B cell (primary cell): ENCODE results near the gene ASTN2. TPM values are rescaled to one million over a fixed set of nuclear protein-coding genes. Genes with fewer than 3 reads are reported as not detected.

Experiments
- ATAC-seq: fragments of 200-7000 bp; cut with Tn5 transposase; one replicate; pipeline ENCODE4 v1.10.0; 2021; ENCODE audit warnings: low read depth, mild to moderate bottlenecking, moderate number of reproducible peaks, moderate library complexity
- CTCF ChIA-PET: fragments of 350-600 bp; sonication (Branson Sonifier 250); formaldehyde crosslinking; loops from one replicate; lab custom pipeline; 2021; ENCODE audit warnings: antibody characterized with exemption, inconsistent platforms; lab: Charles Lee
- POLR2A ChIA-PET: fragments of 350-600 bp; sonication (Branson Sonifier 250); formaldehyde crosslinking; loops from one replicate; lab custom pipeline; 2021; ENCODE audit warnings: antibody characterized with exemption; lab: Charles Lee
- DNase-seq: peaks from one replicate; pipeline ENCODE4 v3.0.0; 2013
- H2AFZ ChIP-seq: 2 replicates; pipeline ENCODE4 v1.6.1; 2012; ENCODE audit warnings: mild to moderate bottlenecking, low read depth, low read length; ENCODE audit not compliant: insufficient read depth, poor library complexity, severe bottlenecking
- H3K27ac ChIP-seq, 2 donors: 1 replicate in 1 of 2; 2 replicates in 1 of 2; pipeline ENCODE4 v1.5.1; 2012 to 2013; ENCODE audit warnings: low read length in 2 of 2, mild to moderate bottlenecking in 2 of 2, moderate library complexity in 1 of 2
- H3K27me3 ChIP-seq, 4 experiments: fragments of 200-600 bp in 1 of 4; sonication (generic) in 1 of 4; replicated peaks in 1 of 4; 1 replicate in 2 of 4; 2 replicates in 2 of 4; pipeline versions ENCODE4 v1.6.1 to v1.7.0; 2013 to 2016; ENCODE audit warnings: low read length in 3 of 4, mild to moderate bottlenecking in 2 of 4, mixed read lengths in 1 of 4, moderate library complexity in 1 of 4; ENCODE audit not compliant: insufficient read depth in 4 of 4, control insufficient read depth in 3 of 4; ENCODE audit errors: control extremely low read depth in 1 of 4
- H3K36me3 ChIP-seq, 2 experiments: replicated peaks in 1 of 2; 1 replicate in 1 of 2; 2 replicates in 1 of 2; pipeline versions ENCODE4 v1.6.1 to v1.7.1; 2013; ENCODE audit warnings: low read length in 1 of 2; ENCODE audit not compliant: insufficient read depth in 2 of 2, control insufficient read depth in 1 of 2; ENCODE audit errors: control extremely low read depth in 1 of 2, extremely low read depth in 1 of 2
- H3K4me1 ChIP-seq, 2 donors: fragments of 200-600 bp in 1 of 2; sonication (generic) in 1 of 2; 1 replicate in 1 of 2; 2 replicates in 1 of 2; pipeline versions ENCODE4 v1.5.1 to v1.6.1; 2013 to 2017; ENCODE audit warnings: low read length in 2 of 2; ENCODE audit not compliant: control insufficient read depth in 2 of 2, insufficient read depth in 2 of 2
- H3K4me2 ChIP-seq: replicated peaks from 2 replicates; pipeline ENCODE3; 2012; ENCODE audit warnings: mild to moderate bottlenecking, low read depth, low read length; ENCODE audit not compliant: poor library complexity, severe bottlenecking
- H3K4me3 ChIP-seq, 5 experiments: fragments of 200-600 bp in 1 of 5; sonication (generic) in 1 of 5; 1 replicate in 3 of 5; 2 replicates in 2 of 5; pipeline versions ENCODE4 v1.5.1 to v1.7.0; 2011 to 2016; ENCODE audit warnings: low read length in 4 of 5, mild to moderate bottlenecking in 4 of 5, low read depth in 2 of 5, control low read depth in 1 of 5, moderate library complexity in 1 of 5; ENCODE audit not compliant: insufficient read depth in 1 of 5; ENCODE audit errors: control extremely low read depth in 1 of 5, extremely low read depth in 1 of 5
- H3K79me2 ChIP-seq: fragments of 200-600 bp; sonication (generic); one replicate; pipeline ENCODE4 v1.6.0; 2016; ENCODE audit warnings: low read length; ENCODE audit not compliant: control insufficient read depth, insufficient read depth
- H3K9ac ChIP-seq: fragments of 200-600 bp; sonication (generic); 2 replicates; pipeline ENCODE4 v1.6.1; 2017; ENCODE audit warnings: mild to moderate bottlenecking, low read length, moderate library complexity
- H3K9me3 ChIP-seq, 3 donors: one replicate each; pipeline versions ENCODE4 v1.6.1 to v1.7.1; 2013; ENCODE audit warnings: low read length in 2 of 3; ENCODE audit not compliant: control insufficient read depth in 2 of 3, insufficient read depth in 1 of 3; ENCODE audit errors: control extremely low read depth in 1 of 3
- H4K20me1 ChIP-seq: 2 replicates; pipeline ENCODE4 v1.6.0; 2012; ENCODE audit warnings: mild to moderate bottlenecking, low read length; ENCODE audit not compliant: insufficient read depth, control insufficient read depth, poor library complexity, severe bottlenecking
- H3K27ac Mint-ChIP-seq: one replicate; pipeline ENCODE4 v1.8.0; 2021; ENCODE audit warnings: mixed read lengths
- H3K27me3 Mint-ChIP-seq: one replicate; pipeline ENCODE4 v1.8.0; 2021; ENCODE audit warnings: mixed read lengths
- H3K4me1 Mint-ChIP-seq: one replicate; pipeline ENCODE4 v1.8.0; 2021; ENCODE audit warnings: mixed read lengths
- H3K4me3 Mint-ChIP-seq: one replicate; pipeline ENCODE4 v1.8.0; 2021; ENCODE audit warnings: mixed read lengths
- H3K9me3 Mint-ChIP-seq: one replicate; pipeline ENCODE4 v1.8.0; 2022; ENCODE audit warnings: mixed read lengths; ENCODE audit not compliant: insufficient read depth
- CTCF ChIP-seq: fragments of 200-600 bp; IDR thresholded peaks from one replicate; pipeline ENCODE4 v1.8.0; 2022; ENCODE audit warnings: antibody characterized with exemption, mild to moderate bottlenecking
- EZH2 ChIP-seq: IDR thresholded peaks from 2 replicates; pipeline ENCODE4 v1.6.1; 2012; ENCODE audit warnings: borderline replicate concordance, low read depth, mild to moderate bottlenecking, moderate library complexity, low read length; ENCODE audit not compliant: insufficient read depth, poor library complexity, severe bottlenecking
- WGBS: methylation state at CpG from one replicate; pipeline ENCODE4 v1.1.5; 2013; ENCODE audit warnings: missing lambda C conversion rate; ENCODE audit not compliant: insufficient coverage; 5-methylcytosine and 5-hydroxymethylcytosine counted together
- intact Hi-C: fragments of 100-400 bp; cut with micrococcal nuclease; formaldehyde crosslinking; loops from one replicate; pipeline ENCODE4 v1.10.0; 2022
- polyA plus RNA-seq: library from polyadenylated mRNA; depleted of rRNA; stranded (reverse); fragments of >200 nt; gene quantifications from 2 replicates; pipeline ENCODE4 v1.2.3, GENCODE V29; 2012
- total RNA-seq, 2 donors: library from RNA; stranded (reverse); fragments of 120-200 nt in 1 of 2; gene quantifications; 1 replicate in 1 of 2; 2 replicates in 1 of 2; pipeline versions ENCODE4 v1.2.3 to v1.2.4, GENCODE V29; 2013 to 2022

ASTN2 gene
- total and polyA plus RNA-seq, 2 donors (not counting 1 experiment from before 2014, with no cell fraction given) = 1.2 to 3.6 TPM

- no peak for ATAC-seq
- CTCF ChIA-PET = no interaction called here
- no peak for TF ChIP-seq EZH2
- no peak for TF ChIP-seq CTCF
- no peak for DNase-seq
- Histone ChIP-seq H3K27me3 (no peaks in the 10 kb centered on the region), H3K79me2 (no peaks in the 10 kb centered on the region), H4K20me1 (no peaks in the 10 kb centered on the region), H3K9ac (no peak overlapping the region), H3K4me2 (no peak overlapping the region), H3K36me3 (no peaks in the 10 kb centered on the region), H3K27ac (no peak overlapping the region), H3K9me3 (no peaks in the 10 kb centered on the region), H3K4me1 (no peaks in the 10 kb centered on the region), H2AFZ (no peak overlapping the region), H3K4me3 (no peak overlapping the region)
- WGBS = 91% methylated on average over 1 of the region's 2 CpGs
- Mint-ChIP-seq H3K4me3 (no peak overlapping the region), H3K27ac (no peak overlapping the region), H3K27me3 (no peaks in the 10 kb centered on the region), H3K4me1 (no peaks in the 10 kb centered on the region), H3K9me3 (no peaks in the 10 kb centered on the region)
- POLR2A ChIA-PET = no interaction called here
- intact Hi-C loops = no loop called here
Observed at GRCh38 chr9:116644091-116644688, 770.7 kb downstream of the ASTN2 start.

DNA sequence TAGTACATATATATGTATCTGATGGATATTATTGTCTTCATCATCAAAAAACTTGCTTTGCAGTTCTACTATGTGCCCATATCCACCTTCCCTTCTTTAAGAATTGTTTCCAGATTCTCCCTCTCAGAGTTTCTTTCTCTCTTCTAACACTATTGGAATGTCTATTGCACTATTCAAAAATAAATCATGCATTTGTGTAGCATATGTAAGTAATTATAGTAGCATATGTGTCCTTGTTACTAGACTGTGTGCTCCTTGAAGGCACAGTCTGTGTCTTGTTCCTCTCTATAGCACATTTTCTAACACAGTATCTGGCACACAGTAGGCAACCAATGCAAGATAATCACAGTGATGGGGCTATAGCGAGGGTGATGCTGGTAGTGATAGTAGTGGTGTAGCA is 771.2 kb downstream of the ASTN2 start:
- 100% methylated on average over 1 of the region's 1 CpG for WGBS

More for the DNA sequence above, 771.2 kb downstream of the ASTN2 start:
- CTCF ChIA-PET = interaction anchor here (0.6 kb wide), 1 partner anchor 762 kb away, joined by 3 read pairs; no protein-coding TSS in a partner anchor
- H3K4me3 ChIP-seq = no peak overlapping the region
- ATAC-seq (no peak), DNase-seq (no peak)
- H3K4me2 ChIP-seq = no peak overlapping the region
- H3K4me1 ChIP-seq = no peaks in the 10 kb centered on the region
- Mint-ChIP-seq H3K9me3 (no peaks in the 10 kb centered on the region), H3K27ac (no peak overlapping the region), H3K4me1 (no peaks in the 10 kb centered on the region), H3K4me3 (no peak overlapping the region), H3K27me3 (no peaks in the 10 kb centered on the region)
- no peaks in the 10 kb centered on the region for H4K20me1 ChIP-seq
- no peaks in the 10 kb centered on the region for H3K27me3 ChIP-seq
- intact Hi-C loops = no loop called here
- no peaks in the 10 kb centered on the region for H3K36me3 ChIP-seq
- H3K9ac ChIP-seq = no peak overlapping the region
- no peak overlapping the region for H2AFZ ChIP-seq
- H3K79me2 ChIP-seq = no peaks in the 10 kb centered on the region
- no peak for TF ChIP-seq CTCF
- no peak for TF ChIP-seq EZH2
- H3K9me3 ChIP-seq = no peaks in the 10 kb centered on the region
- POLR2A ChIA-PET = no interaction called here
- no peak overlapping the region for H3K27ac ChIP-seq
